ENCODE results near the gene SKAP2.

Gene SKAP2

GRCh38 chr7:26667514-26668133 lies 196.8 kb downstream of the SKAP2 start:
- no peaks in the 10 kb centered on the region for H3K36me3 ChIP-seq (ENCODE audit: control insufficient read depth, insufficient read depth, low read length)
- H3K4me1 ChIP-seq (ENCODE audit: control insufficient read depth, insufficient read depth, low read length, poor library complexity, severe bottlenecking): no peaks in the 10 kb centered on the region
- H3K27ac ChIP-seq (ENCODE audit: low read depth, low read length, severe bottlenecking): no peak overlapping the region
- no peak overlapping the region for H3K4me3 ChIP-seq (ENCODE audit: extremely low read depth, insufficient read depth, low read length, poor library complexity, severe bottlenecking)
- H3K9me3 ChIP-seq (ENCODE audit: control insufficient read depth, low read length): no peaks in the 10 kb centered on the region
- WGBS, 2 experiments (ENCODE audit: insufficient coverage in 2 of 2): 11 to 80% methylated on average over 1 to 3 of the region's 5 CpGs

GRCh38 chr7:26664735-26665416 lies 199.5 kb downstream of the SKAP2 start:
- 89 to 93% methylated on average over 3 to 4 of the region's 5 CpGs for WGBS, 2 experiments (ENCODE audit: insufficient coverage in 2 of 2)

GRCh38 chr7:26664274-26664673 lies 200.1 kb downstream of the SKAP2 start:
- H3K4me3 ChIP-seq (ENCODE audit: extremely low read depth, insufficient read depth, low read length, poor library complexity, severe bottlenecking): no peak overlapping the region
- H3K27ac ChIP-seq (ENCODE audit: low read depth, low read length, severe bottlenecking): no peak overlapping the region
- H3K9me3 ChIP-seq (ENCODE audit: control insufficient read depth, low read length): no peaks in the 10 kb centered on the region
- WGBS, 2 experiments (ENCODE audit: insufficient coverage in 2 of 2): no CpG with 5 or more reads among the region's 1 CpG
- H3K36me3 ChIP-seq (ENCODE audit: control insufficient read depth, insufficient read depth, low read length): no peaks in the 10 kb centered on the region
- H3K4me1 ChIP-seq (ENCODE audit: control insufficient read depth, insufficient read depth, low read length, poor library complexity, severe bottlenecking): no peaks in the 10 kb centered on the region

More at GRCh38 chr7:26664735-26665416, 199.5 kb downstream of the SKAP2 start:
- H3K4me3 ChIP-seq (ENCODE audit: extremely low read depth, insufficient read depth, low read length, poor library complexity, severe bottlenecking): no peak overlapping the region
- H3K36me3 ChIP-seq (ENCODE audit: control insufficient read depth, insufficient read depth, low read length): no peaks in the 10 kb centered on the region
- H3K9me3 ChIP-seq (ENCODE audit: control insufficient read depth, low read length): no peaks in the 10 kb centered on the region
- no peaks in the 10 kb centered on the region for H3K4me1 ChIP-seq (ENCODE audit: control insufficient read depth, insufficient read depth, low read length, poor library complexity, severe bottlenecking)
- H3K27ac ChIP-seq (ENCODE audit: low read depth, low read length, severe bottlenecking): no peak overlapping the region

GRCh38 chr7:26663874-26664273 lies 200.5 kb downstream of the SKAP2 start:
- H3K4me3 ChIP-seq (ENCODE audit: extremely low read depth, insufficient read depth, low read length, poor library complexity, severe bottlenecking): no peak overlapping the region
- no peaks in the 10 kb centered on the region for H3K4me1 ChIP-seq (ENCODE audit: control insufficient read depth, insufficient read depth, low read length, poor library complexity, severe bottlenecking)
- H3K27ac ChIP-seq (ENCODE audit: low read depth, low read length, severe bottlenecking): no peak overlapping the region
- no peaks in the 10 kb centered on the region for H3K36me3 ChIP-seq (ENCODE audit: control insufficient read depth, insufficient read depth, low read length)
- H3K9me3 ChIP-seq (ENCODE audit: control insufficient read depth, low read length): no peaks in the 10 kb centered on the region
- WGBS, 2 experiments (ENCODE audit: insufficient coverage in 2 of 2): 96 to 100% methylated on average over 2 to 3 of the region's 4 CpGs

- WGBS, 2 experiments (ENCODE audit: insufficient coverage in 2 of 2): 89 to 100% methylated on average over 1 to 4 of the region's 6 CpGs
- H3K4me1 ChIP-seq (ENCODE audit: control insufficient read depth, insufficient read depth, low read length, poor library complexity, severe bottlenecking): no peaks in the 10 kb centered on the region
These were observed 201.7 kb downstream of the SKAP2 start for GRCh38 chr7:26662646-26663045.

GRCh38 chr7:26659121-26659520 lies 205.3 kb downstream of the SKAP2 start:
- WGBS, 2 experiments (ENCODE audit: insufficient coverage in 2 of 2): 58% methylated on average over 2 of the region's 3 CpGs; no CpG with 5 or more reads in 1 of the 2 experiments
- Histone ChIP-seq H3K9me3 (ENCODE audit: control insufficient read depth, low read length) (no peaks in the 10 kb centered on the region), H3K4me3 (ENCODE audit: extremely low read depth, insufficient read depth, low read length, poor library complexity, severe bottlenecking) (no peak overlapping the region), H3K27ac (ENCODE audit: low read depth, low read length, severe bottlenecking) (no peak overlapping the region), H3K4me1 (ENCODE audit: control insufficient read depth, insufficient read depth, low read length, poor library complexity, severe bottlenecking) (no peaks in the 10 kb centered on the region), H3K36me3 (ENCODE audit: control insufficient read depth, insufficient read depth, low read length) (no peaks in the 10 kb centered on the region)

More at GRCh38 chr7:26662646-26663045, 201.7 kb downstream of the SKAP2 start:
- Histone ChIP-seq H3K27ac (ENCODE audit: low read depth, low read length, severe bottlenecking) (no peak overlapping the region), H3K9me3 (ENCODE audit: control insufficient read depth, low read length) (no peaks in the 10 kb centered on the region), H3K4me3 (ENCODE audit: extremely low read depth, insufficient read depth, low read length, poor library complexity, severe bottlenecking) (no peak overlapping the region), H3K36me3 (ENCODE audit: control insufficient read depth, insufficient read depth, low read length) (no peaks in the 10 kb centered on the region)

GRCh38 chr7:26658389-26659084 lies 205.9 kb downstream of the SKAP2 start:
- H3K4me3 ChIP-seq (ENCODE audit: extremely low read depth, insufficient read depth, low read length, poor library complexity, severe bottlenecking): no peak overlapping the region
- no peaks in the 10 kb centered on the region for H3K36me3 ChIP-seq (ENCODE audit: control insufficient read depth, insufficient read depth, low read length)
- WGBS, 2 experiments (ENCODE audit: insufficient coverage in 2 of 2): no CpG with 5 or more reads among the region's 7 CpGs
- peak overlapping the region; percentile 51 for H3K27ac ChIP-seq (ENCODE audit: low read depth, low read length, severe bottlenecking)
- H3K4me1 ChIP-seq (ENCODE audit: control insufficient read depth, insufficient read depth, low read length, poor library complexity, severe bottlenecking): no peaks in the 10 kb centered on the region
- no peaks in the 10 kb centered on the region for H3K9me3 ChIP-seq (ENCODE audit: control insufficient read depth, low read length)

- H3K4me3 ChIP-seq (ENCODE audit: extremely low read depth, insufficient read depth, low read length, poor library complexity, severe bottlenecking): no peak overlapping the region
- H3K27ac ChIP-seq (ENCODE audit: low read depth, low read length, severe bottlenecking): peak overlapping the region; percentile 54
- no peaks in the 10 kb centered on the region for H3K36me3 ChIP-seq (ENCODE audit: control insufficient read depth, insufficient read depth, low read length)
- H3K4me1 ChIP-seq (ENCODE audit: control insufficient read depth, insufficient read depth, low read length, poor library complexity, severe bottlenecking): no peaks in the 10 kb centered on the region
- no peaks in the 10 kb centered on the region for H3K9me3 ChIP-seq (ENCODE audit: control insufficient read depth, low read length)
- 14 to 29% methylated on average over 7 of the region's 15 CpGs for WGBS, 2 experiments (ENCODE audit: insufficient coverage in 2 of 2)
These were observed 206.6 kb downstream of the SKAP2 start for GRCh38 chr7:26657686-26658388.

- Histone ChIP-seq H3K4me1 (ENCODE audit: control insufficient read depth, insufficient read depth, low read length, poor library complexity, severe bottlenecking) (no peaks in the 10 kb centered on the region), H3K36me3 (ENCODE audit: control insufficient read depth, insufficient read depth, low read length) (no peaks in the 10 kb centered on the region), H3K27ac (ENCODE audit: low read depth, low read length, severe bottlenecking) (no peak overlapping the region), H3K9me3 (ENCODE audit: control insufficient read depth, low read length) (no peaks in the 10 kb centered on the region), H3K4me3 (ENCODE audit: extremely low read depth, insufficient read depth, low read length, poor library complexity, severe bottlenecking) (no peak overlapping the region)
- WGBS, 2 experiments (ENCODE audit: insufficient coverage in 2 of 2): 50 to 82% methylated on average over 1 of the region's 2 CpGs
These were observed 207.2 kb downstream of the SKAP2 start for GRCh38 chr7:26657206-26657641.

GRCh38 chr7:26656735-26657134 lies 207.7 kb downstream of the SKAP2 start:
- no peaks in the 10 kb centered on the region for H3K4me1 ChIP-seq (ENCODE audit: control insufficient read depth, insufficient read depth, low read length, poor library complexity, severe bottlenecking)

More at GRCh38 chr7:26656735-26657134, 207.7 kb downstream of the SKAP2 start:
- Histone ChIP-seq H3K27ac (ENCODE audit: low read depth, low read length, severe bottlenecking) (no peak overlapping the region), H3K9me3 (ENCODE audit: control insufficient read depth, low read length) (no peaks in the 10 kb centered on the region), H3K36me3 (ENCODE audit: control insufficient read depth, insufficient read depth, low read length) (no peaks in the 10 kb centered on the region), H3K4me3 (ENCODE audit: extremely low read depth, insufficient read depth, low read length, poor library complexity, severe bottlenecking) (no peak overlapping the region)
- 65% methylated on average over 2 of the region's 4 CpGs; no CpG with 5 or more reads in 1 of the 2 experiments for WGBS, 2 experiments (ENCODE audit: insufficient coverage in 2 of 2)

All from mesodermal cell (in vitro differentiated cells).